ENCODE results near the gene STIM1. TPM values are rescaled to one million over a fixed set of nuclear protein-coding genes. Genes with fewer than 3 reads are reported as not detected.
A peak's percentile ranks its signal among the peaks of the same experiment; 100 is the strongest.

Gene STIM1
- total and polyA plus RNA-seq, 10 of the 15 experiments (the other 5 are each of a cell fraction or from before 2014, with no cell fraction given), result 8.6 to 57.7 (median 29.3) TPM

DNA sequence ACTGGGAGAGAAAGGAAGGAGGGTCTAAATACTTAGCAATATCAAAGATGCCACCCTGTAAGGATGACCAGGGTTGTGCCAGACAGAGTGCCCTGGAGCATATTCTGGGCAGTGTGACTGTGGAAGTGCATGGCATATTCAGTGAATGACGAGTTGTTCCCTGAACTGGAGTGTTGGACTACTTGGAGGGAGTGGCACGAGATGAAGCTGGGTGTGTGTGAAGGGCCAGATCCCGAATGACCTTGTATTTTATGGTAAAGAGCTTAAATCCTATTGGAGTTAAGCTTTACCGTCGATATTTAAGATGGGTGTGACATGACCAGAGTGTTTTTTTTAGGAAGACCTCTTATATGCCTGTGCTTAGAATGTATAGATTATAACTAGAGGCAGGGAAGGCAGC, 48.8 kb downstream of the STIM1 start:
- peaks cover 51% of the 10 kb centered on the region for H3K4me1 ChIP-seq (ENCODE audit: control insufficient read depth, insufficient read depth, low read length)
- 97% methylated on average over 5 of the region's 5 CpGs for WGBS (ENCODE audit: insufficient coverage, insufficient replicate concordance, low lambda C conversion rate, missing lambda C conversion rate)
- no peak overlapping the region for H2AFZ ChIP-seq (ENCODE audit: control insufficient read depth, low read depth, low read length)
- in situ Hi-C loops (cut with MboI) (no loop called here), intact Hi-C loops (cut with micrococcal nuclease; ENCODE audit: unreplicated experiment) (no loop called here)
- no peak for TF ChIP-seq USF1 (IDR thresholded peaks at IDR 0.05; ENCODE audit: borderline replicate concordance, extremely low read length, insufficient read depth, low read depth, low read length)
- TF ChIP-seq CBX3 (IDR thresholded peaks at IDR 0.05; ENCODE audit: borderline replicate concordance, low read depth), result no peak
- TF ChIP-seq YBX1 (IDR thresholded peaks at IDR 0.05), result no peak
- TF ChIP-seq SMARCA5 (IDR thresholded peaks at IDR 0.05), result no peak
- TF ChIP-seq, protein P1, sequence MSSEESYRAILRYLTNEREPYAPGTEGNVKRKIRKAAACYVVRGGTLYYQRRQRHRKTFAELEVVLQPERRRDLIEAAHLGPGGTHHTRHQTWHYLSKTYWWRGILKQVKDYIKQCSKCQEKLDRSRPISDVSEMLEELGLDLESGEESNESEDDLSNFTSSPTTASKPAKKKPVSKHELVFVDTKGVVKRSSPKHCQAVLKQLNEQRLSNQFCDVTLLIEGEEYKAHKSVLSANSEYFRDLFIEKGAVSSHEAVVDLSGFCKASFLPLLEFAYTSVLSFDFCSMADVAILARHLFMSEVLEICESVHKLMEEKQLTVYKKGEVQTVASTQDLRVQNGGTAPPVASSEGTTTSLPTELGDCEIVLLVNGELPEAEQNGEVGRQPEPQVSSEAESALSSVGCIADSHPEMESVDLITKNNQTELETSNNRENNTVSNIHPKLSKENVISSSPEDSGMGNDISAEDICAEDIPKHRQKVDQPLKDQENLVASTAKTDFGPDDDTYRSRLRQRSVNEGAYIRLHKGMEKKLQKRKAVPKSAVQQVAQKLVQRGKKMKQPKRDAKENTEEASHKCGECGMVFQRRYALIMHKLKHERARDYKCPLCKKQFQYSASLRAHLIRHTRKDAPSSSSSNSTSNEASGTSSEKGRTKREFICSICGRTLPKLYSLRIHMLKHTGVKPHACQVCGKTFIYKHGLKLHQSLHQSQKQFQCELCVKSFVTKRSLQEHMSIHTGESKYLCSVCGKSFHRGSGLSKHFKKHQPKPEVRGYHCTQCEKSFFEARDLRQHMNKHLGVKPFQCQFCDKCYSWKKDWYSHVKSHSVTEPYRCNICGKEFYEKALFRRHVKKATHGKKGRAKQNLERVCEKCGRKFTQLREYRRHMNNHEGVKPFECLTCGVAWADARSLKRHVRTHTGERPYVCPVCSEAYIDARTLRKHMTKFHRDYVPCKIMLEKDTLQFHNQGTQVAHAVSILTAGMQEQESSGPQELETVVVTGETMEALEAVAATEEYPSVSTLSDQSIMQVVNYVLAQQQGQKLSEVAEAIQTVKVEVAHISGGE (CRISPR knock-in tag; IDR thresholded peaks at IDR 0.05), result no peak
- TF ChIP-seq RAD21 (IDR thresholded peaks at IDR 0.05; ENCODE audit: insufficient read depth, low read depth, low read length), result no peak
- no peak for TF ChIP-seq KDM1A (IDR thresholded peaks at IDR 0.05; ENCODE audit: borderline replicate concordance)
- TF ChIP-seq LARP7 (IDR thresholded peaks at IDR 0.05), result no peak
- TF ChIP-seq NFXL1 (IDR thresholded peaks at IDR 0.05; ENCODE audit: borderline replicate concordance), result no peak
- no peak for TF ChIP-seq NKRF (conservative IDR thresholded peaks at IDR 0.05)
- no peak for TF ChIP-seq SIN3A (IDR thresholded peaks at IDR 0.05; ENCODE audit: low read depth, low read length)
- TF ChIP-seq, protein P2, sequence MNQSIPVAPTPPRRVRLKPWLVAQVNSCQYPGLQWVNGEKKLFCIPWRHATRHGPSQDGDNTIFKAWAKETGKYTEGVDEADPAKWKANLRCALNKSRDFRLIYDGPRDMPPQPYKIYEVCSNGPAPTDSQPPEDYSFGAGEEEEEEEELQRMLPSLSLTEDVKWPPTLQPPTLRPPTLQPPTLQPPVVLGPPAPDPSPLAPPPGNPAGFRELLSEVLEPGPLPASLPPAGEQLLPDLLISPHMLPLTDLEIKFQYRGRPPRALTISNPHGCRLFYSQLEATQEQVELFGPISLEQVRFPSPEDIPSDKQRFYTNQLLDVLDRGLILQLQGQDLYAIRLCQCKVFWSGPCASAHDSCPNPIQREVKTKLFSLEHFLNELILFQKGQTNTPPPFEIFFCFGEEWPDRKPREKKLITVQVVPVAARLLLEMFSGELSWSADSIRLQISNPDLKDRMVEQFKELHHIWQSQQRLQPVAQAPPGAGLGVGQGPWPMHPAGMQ (IDR thresholded peaks at IDR 0.05; ENCODE audit: borderline replicate concordance), result no peak
- no peak overlapping the region for H3K27ac ChIP-seq (ENCODE audit: control insufficient read depth, insufficient read depth)
- no peak overlapping the region for H3K9ac ChIP-seq (ENCODE audit: control insufficient read depth, insufficient read depth, low read length)
- BruUV-seq (replicated peaks), result no TSS peak
- peaks cover 63% of the 10 kb centered on the region for H3K79me2 ChIP-seq (ENCODE audit: control insufficient read depth, insufficient read depth, low read length)
- ATAC-seq (no peak), FAIRE-seq (no peak), DNase-seq (ENCODE audit: low read depth, low spot score) (no peak)
- H4K20me1 ChIP-seq (ENCODE audit: control insufficient read depth, insufficient read depth), result no peaks in the 10 kb centered on the region
- SMC1A ChIA-PET (ENCODE audit: uncharacterized antibody, unreplicated experiment), result interaction anchor here (1.4 to 6.1 kb wide), 14 partner anchors 9 to 168 kb away, joined by 3 to 71 read pairs (median 8); partner anchors contain the start of gene STIM1
- H3K9me3 ChIP-seq (replicated peaks; ENCODE audit: control insufficient read depth, insufficient read depth, low read length), result no peaks in the 10 kb centered on the region; the same call in 2 of the 3 replicates
- POLR2A ChIA-PET, result interaction anchor here (1.5 to 2.4 kb wide), 2 partner anchors 10 to 26 kb away, joined by 3 to 8 read pairs; no protein-coding TSS in a partner anchor
- RAD21 ChIA-PET (ENCODE audit: unreplicated experiment), result interaction anchor here (0.7 to 7.6 kb wide), 3 partner anchors 14 to 1695 kb away, joined by 3 to 87 read pairs (median 5); partner anchors contain the start of gene STIM1
- H3K36me3 ChIP-seq (ENCODE audit: control insufficient read depth in 2 of 2, insufficient read depth in 2 of 2, low read length in 1 of 2), result no peaks in the 10 kb centered on the region; a peak in 1 of 4 replicates
- CTCF ChIA-PET, result interaction anchor here (1.5 to 4.2 kb wide), 3 partner anchors 9 to 169 kb away, joined by 5 to 36 read pairs (median 14); partner anchors contain the start of gene STIM1
- H3K4me3 ChIP-seq, result no peak overlapping the region
- 0 out of 2 replicates have a peak overlapping the region, but pooled peaks have one; percentile 61 for H3K4me2 ChIP-seq (ENCODE audit: control insufficient read depth, insufficient read depth)
- no peaks in the 10 kb centered on the region for H3K27me3 ChIP-seq (replicated peaks in 1 of 2; ENCODE audit: control insufficient read depth in 2 of 2, insufficient read depth in 2 of 2, low read length in 1 of 2)

All from GM12878 (cell line).